ENCODE measurements around the gene ZNF181.

- no peak for TF ChIP-seq CTCF (IDR thresholded peaks at IDR 0.05)
- no peak for TF ChIP-seq POLR2A (IDR thresholded peaks at IDR 0.05)
Observed at GRCh38 chr19:34690372-34690771, 43.7 kb upstream of the ZNF181 start.

All from ovary (tissue), 3 donors.